Dermis microvascular lymphatic vessel endothelial cell (primary cell): ENCODE results near the gene SORBS1. TPM values are rescaled to one million over a fixed set of nuclear protein-coding genes. Genes with fewer than 3 reads are reported as not detected.

Experiments
- DNase-seq, 2 donors: peaks; one replicate each; pipeline versions ENCODE4 v3.0.0 to v3.0.0-alpha.2; 2010; ENCODE audit warnings: low read depth in 2 of 2
- total RNA-seq: library from RNA; depleted of rRNA; stranded (reverse); fragments of >200 nt; gene quantifications from 2 replicates; pipeline ENCODE4 v1.2.1, GENCODE V29; 2014

The SORBS1 gene
- total RNA-seq, 1 donor from 2014 or later, result 0.77 TPM

- no peak for DNase-seq
Measured at GRCh38 chr10:95297402-95297801, 263.8 kb downstream of the SORBS1 start.

DNA sequence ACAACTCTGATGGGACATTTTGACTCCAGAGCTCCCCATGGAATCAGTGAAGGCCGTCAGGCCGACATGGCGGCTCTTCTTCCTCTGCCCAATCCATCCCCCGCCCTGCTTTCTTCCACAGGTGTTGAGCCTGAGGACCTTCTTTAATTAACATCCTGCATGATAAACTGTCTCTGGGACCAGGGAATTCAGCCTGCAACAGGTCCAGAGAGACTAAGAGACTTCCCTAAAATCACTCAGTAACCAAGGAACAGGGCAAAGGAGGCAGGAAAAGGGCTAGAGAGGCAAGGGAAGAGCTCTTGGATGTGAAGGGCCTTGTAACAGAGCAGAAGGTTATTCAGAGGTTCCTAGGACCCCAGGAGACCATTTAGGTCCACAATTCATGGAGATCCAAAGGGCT lies 264.4 kb downstream of the SORBS1 start:
- DNase-seq, result no peak

DNA sequence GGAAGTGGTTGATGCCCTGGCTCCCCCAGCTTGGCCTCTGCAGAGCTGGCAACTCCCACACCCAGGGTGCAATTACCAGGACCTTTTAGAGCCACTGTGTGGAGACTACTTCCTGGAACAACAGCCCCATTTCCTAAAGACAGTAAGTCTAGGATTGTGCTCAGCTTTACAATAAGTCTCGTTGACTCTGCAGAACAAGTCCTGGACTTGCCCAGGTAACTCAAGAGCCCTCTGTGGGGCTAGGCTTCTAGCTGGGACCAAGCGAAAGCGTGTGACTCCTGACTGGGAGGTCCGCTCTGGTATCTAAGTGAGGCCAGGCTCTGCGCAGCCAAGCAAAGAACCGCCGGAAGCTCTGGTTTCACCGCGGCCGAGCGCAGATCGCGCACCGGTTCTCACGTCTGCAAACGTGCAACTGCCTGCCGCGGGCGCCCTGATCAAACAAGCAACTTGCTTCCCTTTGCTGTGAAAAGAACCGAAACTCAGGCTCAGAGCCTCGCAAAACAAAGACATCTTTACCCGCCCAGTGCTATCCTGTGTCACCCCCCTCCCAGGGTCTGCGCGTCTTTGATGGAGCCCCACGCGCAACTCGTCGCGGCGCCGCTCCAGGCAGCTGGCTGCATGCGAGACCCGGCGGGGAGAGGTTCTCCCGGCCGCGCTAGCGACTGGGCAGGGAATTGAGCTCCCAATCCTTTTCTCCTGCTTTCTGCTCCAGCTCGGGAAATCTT lies 266.0 kb downstream of the SORBS1 start:
- peak in 1 of 2 donors; percentile 63 for DNase-seq

- DNase-seq, result no peak
Measured at GRCh38 chr10:95293631-95294030, 267.5 kb downstream of the SORBS1 start.

DNA sequence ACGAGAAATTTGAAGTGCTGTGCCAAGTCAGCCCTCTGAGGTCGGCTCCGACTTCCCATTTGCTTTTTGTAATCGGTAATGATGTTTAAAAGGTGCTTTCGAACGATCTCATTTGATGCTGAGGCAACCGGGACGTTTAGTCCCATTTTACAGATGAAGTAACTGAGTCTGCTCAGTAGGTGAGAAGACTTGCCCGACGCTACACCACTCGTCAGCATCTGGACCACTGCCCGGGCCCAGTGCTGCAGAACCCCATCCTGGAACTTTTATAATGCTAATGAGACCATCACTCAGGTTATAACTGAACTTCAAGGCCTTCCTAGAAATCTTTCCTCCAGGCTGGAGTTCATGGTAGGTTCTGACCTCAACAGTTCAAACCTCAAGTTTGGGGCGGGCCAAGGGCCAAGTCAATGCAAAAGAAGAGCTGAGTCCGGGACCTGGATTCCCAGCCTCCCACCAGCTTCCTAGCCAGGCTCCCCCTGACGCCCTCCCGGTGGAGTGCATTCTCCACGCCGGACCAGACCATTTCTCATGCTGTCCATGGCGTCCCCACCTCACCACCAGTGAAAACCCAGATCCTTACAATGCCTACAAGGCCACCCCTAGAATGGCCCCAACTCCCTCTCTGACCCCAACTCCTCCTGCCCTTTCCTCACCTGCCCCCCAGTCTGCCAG lies 269.7 kb downstream of the SORBS1 start:
- DNase-seq, result no peak

DNA sequence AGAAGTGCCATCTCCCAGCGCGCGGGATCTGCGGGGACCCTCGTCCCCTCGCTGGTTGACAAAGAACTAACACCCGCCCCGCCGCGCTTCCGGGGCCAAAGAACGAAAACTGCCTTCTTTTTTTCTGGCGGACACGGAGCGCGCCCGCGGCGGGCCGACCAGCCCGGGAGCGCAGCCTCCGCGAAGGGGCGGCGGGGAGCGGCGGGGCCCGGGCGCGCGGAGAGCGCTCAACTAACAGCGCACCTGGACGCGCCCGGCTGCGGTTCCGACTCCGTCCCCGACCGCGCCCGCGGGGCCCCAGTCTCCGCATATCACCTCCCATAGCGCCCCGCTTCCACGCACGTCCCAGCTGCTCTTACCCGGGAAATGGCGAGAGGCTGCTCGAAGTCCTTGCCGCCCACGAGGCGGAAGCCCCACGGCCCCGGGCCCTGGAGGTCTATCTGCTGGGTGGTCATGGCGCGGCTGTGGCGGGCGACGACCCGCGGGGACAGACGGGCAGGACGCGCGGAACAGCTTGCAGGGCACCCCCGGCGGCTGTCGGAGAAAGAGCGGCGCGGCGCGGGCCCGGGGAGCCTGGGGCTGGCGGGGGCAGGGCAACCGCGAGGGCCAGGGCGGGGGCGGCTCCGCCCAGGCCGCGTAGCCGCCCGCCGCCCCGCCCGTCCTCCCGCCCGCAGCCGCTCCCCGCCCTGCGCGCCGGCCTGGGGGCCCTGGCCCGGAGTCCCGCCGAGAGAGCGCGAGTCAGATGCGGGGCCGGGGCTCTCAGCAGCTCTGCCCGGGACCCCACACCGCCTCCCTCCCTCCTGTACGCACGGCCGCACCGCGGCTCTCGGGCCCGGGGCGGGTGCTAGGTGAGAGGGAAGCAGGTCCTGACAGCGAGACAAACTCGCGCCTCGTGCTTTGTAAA lies 270.5 kb downstream of the SORBS1 start, which contains the start of gene PDLIM1:
PDLIM1 (minus strand) TSS at position 543 of the 904 bp plus-strand sequence; CDS start at position 455, 88 bp downstream.
- peak in 1 of 2 donors; percentile 73 for DNase-seq

DNA sequence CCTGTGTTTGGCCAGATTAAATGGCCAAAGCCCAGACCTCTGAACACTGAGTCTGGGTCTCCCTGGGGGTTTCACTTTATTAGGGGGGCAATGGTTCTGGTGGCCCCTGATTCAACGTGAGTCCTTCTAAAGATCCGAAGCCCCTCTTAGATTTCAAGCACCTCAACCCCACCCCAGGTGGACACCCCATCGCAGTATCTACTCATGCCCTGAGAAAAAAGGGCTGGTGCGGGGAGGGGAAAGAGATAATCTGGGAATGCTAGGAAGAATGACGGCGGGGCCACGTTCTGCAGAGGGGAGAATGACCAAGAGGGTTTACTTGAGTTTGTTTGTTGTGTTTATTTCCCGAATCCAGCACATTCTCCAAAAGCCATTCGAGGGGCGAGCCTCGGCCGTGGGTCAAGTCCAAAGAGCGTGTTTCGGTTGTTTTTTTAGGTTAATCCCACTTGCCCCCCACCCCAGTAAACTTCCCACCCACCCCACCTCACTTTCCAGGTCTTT lies 271.2 kb downstream of the SORBS1 start:
- DNase-seq, result no peak

- no peak for DNase-seq
Measured at GRCh38 chr10:95289003-95289920, 271.9 kb downstream of the SORBS1 start.

- DNase-seq, result no peak
Measured at GRCh38 chr10:95288303-95288702, 272.9 kb downstream of the SORBS1 start.

DNA sequence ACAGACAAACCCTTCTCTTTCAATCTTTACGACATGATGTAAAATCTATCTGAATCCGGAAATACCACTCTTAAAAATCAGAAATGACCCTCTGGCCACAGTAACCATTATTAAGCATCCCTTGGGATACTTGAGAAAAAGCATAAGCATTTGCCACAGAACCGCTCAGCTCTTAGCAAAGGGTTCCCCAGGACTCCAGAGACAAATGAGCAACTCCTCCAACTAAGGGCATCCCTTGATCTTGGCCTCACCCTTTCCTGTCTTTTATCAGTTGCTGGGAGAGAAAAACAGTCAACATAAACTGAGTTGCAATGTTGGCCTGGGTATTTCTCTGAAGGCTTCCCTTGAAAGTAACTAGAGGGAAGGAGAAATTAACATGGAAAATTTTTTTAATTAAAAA lies 273.9 kb downstream of the SORBS1 start:
- DNase-seq, result no peak

GRCh38 chr10:95286707-95287106 lies 274.5 kb downstream of the SORBS1 start:
- no peak for DNase-seq

- no peak for DNase-seq
Measured at GRCh38 chr10:95285556-95285955, 275.6 kb downstream of the SORBS1 start.

- no peak for DNase-seq
Measured at GRCh38 chr10:95284807-95285206, 276.4 kb downstream of the SORBS1 start.

- no peak for DNase-seq
Measured at GRCh38 chr10:95282107-95282506, 279.1 kb downstream of the SORBS1 start.

DNA sequence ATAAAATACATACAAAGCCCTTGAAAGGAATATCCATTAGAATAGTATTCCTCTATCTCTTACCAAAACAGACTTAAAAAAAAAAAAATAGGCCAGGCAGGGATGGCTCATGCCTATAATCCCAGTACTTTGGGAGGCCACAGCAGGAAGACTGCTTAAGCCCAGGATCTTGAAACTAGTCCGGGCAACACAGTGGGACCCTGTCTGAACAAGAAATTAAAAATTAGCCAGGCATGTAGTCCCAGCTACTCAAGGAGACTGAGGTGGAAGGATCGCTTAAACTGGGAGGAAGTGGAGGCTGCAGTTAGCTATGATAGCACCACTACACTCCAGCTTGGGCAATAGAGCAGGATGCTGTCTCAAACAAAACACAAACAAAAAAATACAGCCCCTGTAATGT lies 280.0 kb downstream of the SORBS1 start:
- no peak for DNase-seq

DNA sequence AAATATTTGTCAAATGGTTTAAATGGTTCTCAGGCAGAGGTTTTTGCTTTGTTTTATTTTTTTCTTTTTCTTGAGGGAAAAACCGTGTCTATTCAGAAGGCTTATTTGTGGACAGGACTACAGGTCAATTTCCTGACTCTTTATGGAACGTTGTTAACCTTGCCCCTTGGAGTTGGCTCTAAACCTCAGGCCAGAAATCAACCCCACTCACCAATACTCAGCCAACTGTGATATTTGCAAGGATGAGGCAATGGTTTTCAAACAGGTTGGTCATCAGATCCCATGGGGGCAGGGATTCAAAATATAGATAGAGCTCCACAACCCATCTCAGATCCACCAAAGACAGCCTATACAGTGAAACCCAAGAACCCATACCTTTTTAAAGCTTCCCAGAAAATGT lies 280.5 kb downstream of the SORBS1 start:
- no peak for DNase-seq

GRCh38 chr10:95279042-95279820 lies 281.9 kb downstream of the SORBS1 start:
- DNase-seq, result peak in 1 of 2 donors; percentile 54

GRCh38 chr10:95278061-95278988 lies 282.8 kb downstream of the SORBS1 start:
- no peak for DNase-seq

DNA sequence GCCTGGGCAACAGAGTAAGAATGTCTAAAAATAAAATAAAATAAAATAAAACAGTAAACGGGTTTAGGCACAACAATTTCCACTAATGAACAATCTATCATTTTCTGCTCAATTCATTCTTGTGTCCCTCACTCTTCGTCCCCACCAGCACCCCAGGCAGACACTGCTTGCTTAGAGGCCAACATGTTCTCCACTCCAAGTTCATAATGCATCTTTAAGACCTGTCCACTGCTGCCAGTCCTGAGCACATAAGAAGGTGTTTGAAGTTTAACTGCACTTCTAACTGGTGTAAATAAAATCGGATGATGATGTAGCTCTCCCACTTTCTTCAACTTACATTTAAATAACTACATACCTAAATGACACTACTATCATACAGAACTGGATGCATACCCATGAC lies 283.6 kb downstream of the SORBS1 start:
- no peak for DNase-seq
